Right ventricle myocardium superior (tissue), 1 donor: ENCODE results near the gene HCFC1. TPM values are rescaled to one million over a fixed set of nuclear protein-coding genes. Genes with fewer than 3 reads are reported as not detected.

Source experiments
- ATAC-seq: fragments of 200-7000 bp; cut with Tn5 transposase; one replicate; pipeline ENCODE4 v1.9.1; 2020; ENCODE audit warnings: mild to moderate bottlenecking; ENCODE audit not compliant: poor library complexity
- DNase-seq: peaks from one replicate; pipeline ENCODE4 v3.0.0-alpha.2; 2020
- intact Hi-C: fragments of 100-400 bp; cut with DNase I; formaldehyde crosslinking; loops from one replicate; pipeline ENCODE4 v1.11.2; 2022
- total RNA-seq: library from RNA; stranded (reverse); fragmentation: NEBNext Ultra II Directional; extraction: Animal tissue kit (Norgen Biotek cat#: 25700); gene quantifications from one replicate; pipeline ENCODE4 v1.2.1, GENCODE V29; 2021
- donor health status: DM: no; HTN: yes; CAD: no; lungs with severe emphysema.

Gene HCFC1
- total RNA-seq, 1 donor from 2014 or later, result 24.7 TPM

GRCh38 chrX:153966283-153966688 lies 5.3 kb downstream of the HCFC1 start:
- intact Hi-C loops, result no loop called here
- DNase-seq, result peak; percentile 51
- peak; percentile 9 for ATAC-seq

DNA sequence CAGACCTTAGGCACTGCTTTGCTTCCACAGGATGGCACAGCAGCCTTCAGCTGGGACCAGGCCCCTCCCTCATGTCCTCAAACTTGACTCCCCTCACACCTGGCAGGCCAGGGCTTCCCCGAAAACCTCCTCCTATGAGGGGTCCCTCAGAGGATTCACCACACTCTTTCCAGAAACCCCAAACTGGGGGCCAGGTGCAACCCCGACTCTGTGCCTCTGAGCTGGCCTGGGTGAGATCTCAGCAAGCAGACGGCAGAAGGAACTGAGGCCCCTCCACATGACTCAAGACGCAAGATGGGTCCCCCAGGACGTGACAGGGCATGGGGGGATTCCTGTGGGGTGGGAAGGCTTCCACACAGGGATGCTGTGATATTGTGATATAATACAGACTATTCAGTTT lies 6.2 kb downstream of the HCFC1 start:
- DNase-seq (no peak), ATAC-seq (no peak)
- intact Hi-C loops, result no loop called here

GRCh38 chrX:153964105-153964504 lies 7.5 kb downstream of the HCFC1 start:
- no peak for DNase-seq
- ATAC-seq, result no peak
- intact Hi-C loops, result no loop called here

GRCh38 chrX:153963546-153963945 lies 8.1 kb downstream of the HCFC1 start:
- ATAC-seq (no peak), DNase-seq (no peak)
- intact Hi-C loops, result no loop called here

GRCh38 chrX:153961292-153961691 lies 10.3 kb downstream of the HCFC1 start:
- intact Hi-C loops, result no loop called here

DNA sequence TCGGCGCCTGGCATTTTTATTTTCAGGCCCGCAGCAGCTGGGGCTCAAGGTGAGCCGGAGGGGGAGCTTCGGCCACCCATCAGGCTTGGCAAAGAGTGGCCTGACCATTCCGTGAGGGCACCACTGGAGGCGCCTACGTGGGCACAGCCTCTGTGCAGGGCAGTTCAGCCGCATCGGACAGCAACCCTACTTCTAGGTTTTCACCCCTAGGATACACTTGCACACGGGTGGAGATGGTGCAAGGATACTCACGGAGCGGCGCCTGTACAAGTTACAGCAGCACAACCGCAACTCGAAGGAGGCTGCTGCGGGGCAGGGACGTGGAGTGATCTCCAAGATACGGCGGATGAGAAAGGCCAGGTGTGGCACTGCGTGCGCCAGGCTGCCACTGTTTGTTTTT lies 10.8 kb downstream of the HCFC1 start:
- intact Hi-C loops, result no loop called here
- no peak for DNase-seq
- no peak for ATAC-seq

More at GRCh38 chrX:153961292-153961691, 10.3 kb downstream of the HCFC1 start:
- no peak for DNase-seq
- ATAC-seq, result no peak

- ATAC-seq, result no peak
- intact Hi-C loops, result no loop called here
- DNase-seq, result no peak
Measured at GRCh38 chrX:153960077-153960476, 11.5 kb downstream of the HCFC1 start.

- DNase-seq (no peak), ATAC-seq (no peak)
- intact Hi-C loops, result no loop called here
Measured at GRCh38 chrX:153959649-153960048, 12.0 kb downstream of the HCFC1 start.

DNA sequence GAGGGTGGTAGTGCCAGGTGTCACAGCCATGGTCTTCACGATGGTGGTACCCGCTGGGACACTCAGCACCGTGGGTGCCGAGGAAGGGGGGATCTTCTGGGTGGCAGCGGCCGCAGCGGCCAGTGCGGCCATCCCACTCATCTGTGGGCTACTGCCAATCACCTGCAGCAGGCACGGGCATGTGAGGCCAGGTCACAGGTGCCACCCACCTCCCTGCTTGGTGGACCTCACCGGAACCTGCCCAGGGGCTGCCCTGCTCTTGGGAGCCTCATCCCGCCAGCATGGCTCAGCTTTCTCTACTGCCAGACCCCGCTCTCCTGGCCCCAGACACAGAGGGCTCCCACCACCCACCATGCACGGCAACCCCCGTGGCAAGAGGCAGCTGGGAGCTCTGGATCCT lies 13.0 kb downstream of the HCFC1 start:
- ATAC-seq (no peak), DNase-seq (no peak)
- intact Hi-C loops, result no loop called here

- intact Hi-C loops, result no loop called here
- ATAC-seq (no peak), DNase-seq (no peak)
Measured at GRCh38 chrX:153957224-153957623, 14.4 kb downstream of the HCFC1 start.

- DNase-seq, result no peak
- intact Hi-C loops, result no loop called here
- ATAC-seq, result no peak
Measured at GRCh38 chrX:153956044-153956907, 15.3 kb downstream of the HCFC1 start.

DNA sequence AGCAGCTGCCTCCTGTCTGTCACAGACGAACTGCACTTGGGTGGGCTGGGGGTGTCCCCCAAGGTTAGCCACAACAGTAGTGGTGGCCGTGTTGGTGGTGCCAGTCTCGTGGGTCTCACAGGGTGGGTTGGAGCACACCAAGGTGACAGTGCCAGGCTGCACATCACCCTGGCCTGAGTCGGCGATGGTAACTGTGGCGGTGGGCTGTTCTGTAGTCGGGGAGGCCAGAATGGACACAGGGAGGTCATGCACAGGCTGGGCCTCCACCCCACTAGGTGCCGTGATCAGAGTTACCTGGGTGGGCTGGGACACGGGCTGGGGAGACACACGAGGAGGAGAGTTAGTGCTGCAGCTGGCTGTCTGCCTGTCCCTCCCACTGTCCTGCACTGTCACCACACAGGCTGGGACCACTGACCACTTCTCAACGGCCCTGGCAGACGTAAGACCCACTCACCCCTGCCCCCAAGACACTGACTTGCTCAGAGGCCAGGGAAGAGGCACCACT lies 16.3 kb downstream of the HCFC1 start:
- DNase-seq (no peak), ATAC-seq (no peak)
- intact Hi-C loops, result no loop called here

GRCh38 chrX:153954558-153955227 lies 16.9 kb downstream of the HCFC1 start:
- DNase-seq (no peak), ATAC-seq (no peak)
- intact Hi-C loops, result loop anchor here (5.0 kb wide), 1 partner anchor 192 kb away; the partner anchor contains the start of gene PLXNB3

DNA sequence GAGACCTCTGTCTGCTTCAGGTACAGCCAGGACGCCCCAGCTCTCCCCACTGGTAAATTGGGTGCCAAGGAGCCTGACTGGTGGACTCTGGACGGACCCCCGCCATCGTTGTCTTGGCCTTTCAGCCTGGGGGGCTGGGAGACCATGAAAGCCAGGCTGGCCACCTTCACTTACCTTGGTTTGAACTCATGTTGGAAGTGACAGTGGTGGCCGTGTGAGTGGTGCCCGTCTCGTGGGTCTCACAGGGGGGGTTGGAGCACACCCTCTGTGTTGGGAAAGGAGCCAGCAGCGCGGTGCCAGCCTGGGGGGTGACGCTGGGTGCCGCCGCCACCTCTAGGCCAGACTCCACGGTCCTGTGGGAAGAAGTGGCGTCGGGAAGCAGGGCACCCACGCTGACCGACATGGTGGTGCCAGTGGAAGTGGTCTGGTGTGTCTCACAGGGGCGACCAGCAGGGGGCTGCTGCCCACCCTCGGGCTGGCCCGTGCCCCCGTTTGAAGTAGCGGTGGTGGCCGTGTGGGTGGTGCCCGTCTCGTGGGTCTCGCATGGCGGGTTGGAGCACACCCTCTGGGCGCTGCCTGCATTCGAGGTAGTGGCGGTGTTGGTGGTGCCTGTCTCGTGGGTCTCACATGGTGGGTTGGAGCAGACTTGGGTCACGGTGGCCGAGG lies 17.6 kb downstream of the HCFC1 start:
- ATAC-seq (peak; percentile 7), DNase-seq (no peak)
- intact Hi-C loops, result loop anchor here (5.0 kb wide), 1 partner anchor 192 kb away; the partner anchor contains the start of gene PLXNB3

DNA sequence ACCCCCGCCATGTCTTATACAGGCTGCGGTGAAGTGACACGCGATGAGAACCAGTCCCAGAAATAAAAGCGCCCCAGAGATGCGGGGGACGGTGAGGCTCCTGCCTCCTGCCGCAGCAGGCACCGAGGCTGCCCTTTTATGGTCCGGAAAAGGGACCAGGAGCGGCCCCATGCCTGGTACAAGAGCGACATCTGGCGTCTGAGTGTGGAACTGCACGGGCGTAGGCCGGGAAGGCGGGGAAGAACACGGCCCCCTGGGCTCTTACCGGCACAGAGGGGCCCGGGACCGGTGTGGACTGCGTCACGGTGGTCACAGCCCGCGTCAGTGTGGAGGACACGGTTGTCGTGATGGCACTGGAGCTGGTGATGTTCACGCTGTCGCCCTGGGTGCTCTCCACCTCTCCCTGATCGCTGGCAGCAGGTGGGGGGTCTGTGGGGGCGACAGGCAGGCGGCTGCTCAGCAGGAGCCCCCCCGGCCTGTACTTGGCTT lies 18.2 kb downstream of the HCFC1 start:
- peak; percentile 83 for ATAC-seq
- intact Hi-C loops, result loop anchor here (5.0 kb wide), 1 partner anchor 191 kb away; the partner anchor contains the start of gene PLXNB3
- DNase-seq, result peak; percentile 78

DNA sequence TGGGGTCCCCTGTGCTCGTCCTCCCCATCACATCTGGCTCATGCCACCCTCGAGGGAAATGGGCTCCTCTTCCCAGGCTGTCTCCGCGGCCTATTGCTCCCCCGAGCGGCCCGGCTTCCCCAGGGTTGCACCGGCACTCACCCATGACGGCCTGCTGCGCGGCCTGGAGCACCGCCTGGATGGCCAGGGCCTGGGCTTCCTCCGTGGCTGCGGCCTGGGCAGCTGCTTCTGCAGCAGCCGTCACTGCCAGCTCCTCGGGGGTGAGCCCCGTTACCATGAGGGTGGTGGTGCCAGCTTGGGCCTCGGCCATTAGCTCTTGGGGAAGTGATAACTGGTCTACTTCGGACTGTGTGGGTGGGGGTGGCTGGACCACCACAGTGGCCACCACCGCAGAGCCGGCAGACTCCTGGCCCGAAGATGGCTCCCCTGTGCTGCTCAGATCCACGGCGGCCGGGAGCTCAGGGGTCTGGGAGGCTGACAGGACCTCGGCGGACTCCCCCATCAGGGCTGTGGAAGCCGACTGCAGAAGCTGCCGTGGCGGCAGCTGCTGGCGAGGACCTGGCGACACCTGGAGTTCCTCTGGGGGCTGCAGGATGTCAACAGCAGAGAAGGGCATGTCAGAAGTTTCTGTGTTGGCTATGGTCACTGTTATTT lies 19.1 kb downstream of the HCFC1 start:
- no peak for ATAC-seq
- no peak for DNase-seq
- intact Hi-C loops, result loop anchor here (5.0 kb wide), 1 partner anchor 190 kb away; the partner anchor contains the start of gene PLXNB3

DNA sequence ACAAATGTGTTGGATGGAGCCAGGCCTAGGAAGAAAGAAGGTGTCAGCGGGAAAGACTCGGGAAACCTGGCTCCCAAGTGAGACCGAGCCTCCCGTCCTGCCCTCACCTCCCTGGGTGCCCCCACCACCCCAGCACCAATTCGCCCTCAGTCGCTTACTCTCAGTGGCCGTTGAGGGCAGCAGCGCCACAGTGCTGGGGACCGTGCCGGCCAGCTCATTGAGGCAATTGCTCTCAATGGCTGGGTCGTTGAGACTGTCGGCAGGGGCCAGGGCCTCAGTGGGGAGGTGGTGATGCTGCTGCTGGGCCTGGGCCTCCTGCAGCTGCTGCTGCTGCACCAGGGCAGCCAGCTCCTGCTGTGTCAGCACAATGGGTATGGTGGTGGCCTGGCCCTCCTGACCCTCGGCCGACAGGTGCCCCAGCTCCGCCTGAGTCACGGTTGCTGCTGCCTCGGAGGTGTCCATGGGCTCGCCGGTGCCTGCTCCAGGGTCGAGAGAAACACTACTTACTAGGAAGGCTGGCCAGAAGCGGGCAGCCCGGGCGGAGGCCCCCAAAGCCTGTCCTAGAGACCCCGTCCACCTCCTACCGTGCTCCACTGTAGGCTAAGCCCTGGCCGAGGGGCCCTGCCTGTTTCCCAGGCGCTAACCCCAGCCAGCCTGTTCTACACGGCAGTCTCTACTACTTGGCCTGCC lies 19.8 kb downstream of the HCFC1 start:
- no peak for ATAC-seq
- DNase-seq, result no peak
- intact Hi-C loops, result loop anchor here (5.0 kb wide), 1 partner anchor 190 kb away; the partner anchor contains the start of gene PLXNB3

- no peak for ATAC-seq
- no peak for DNase-seq
- intact Hi-C loops, result loop anchor here (5.0 kb wide), 1 partner anchor 188 kb away; the partner anchor contains the start of gene PLXNB3
Measured at GRCh38 chrX:153950127-153950526, 21.5 kb downstream of the HCFC1 start.
